ENCODE results near the gene PARD3B.

- TF ChIP-seq CTCF (IDR thresholded peaks at IDR 0.05) (no peak), POLR2AphosphoS5 (IDR thresholded peaks at IDR 0.05) (no peak), POLR2A (IDR thresholded peaks at IDR 0.05) (no peak)
Observed at GRCh38 chr2:204763974-204764703, 218.9 kb downstream of the PARD3B start.

Measured in stomach (tissue), 4 donors.